Activated T-helper 2 cell treated with anti-CD3 and anti-CD28 coated beads, Interferon-gamma antibody, Interleukin-2, Interleukin-4, amounts not matched to agents 10 μg/mL and 5 μg/mL and 100 μg/mL, durations not matched to agents 14 hours and 24 hours and 36 hours (primary cell): Measurements from ENCODE around the gene DRICH1. TPM values are rescaled to one million over a fixed set of nuclear protein-coding genes. Genes with fewer than 3 reads are reported as not detected.
"Not testable (repeated sequence)": the region's sequence is repeated elsewhere in the genome, so short reads cannot be mapped to it uniquely, and the experiment has no call there.

ENCODE experiments used
- DNase-seq: peaks from one replicate; pipeline ENCODE4 v3.0.0; 2021; ENCODE audit warnings: low spot score
- H3K27ac Mint-ChIP-seq: one replicate; pipeline ENCODE4 v1.8.0; 2021; ENCODE audit warnings: mixed read lengths
- H3K27me3 Mint-ChIP-seq: one replicate; pipeline ENCODE4 v1.8.0; 2021; ENCODE audit warnings: low read depth, mixed read lengths
- H3K36me3 Mint-ChIP-seq: one replicate; pipeline ENCODE4 v1.8.0; 2021; ENCODE audit warnings: low read depth, mixed read lengths
- H3K4me1 Mint-ChIP-seq: one replicate; pipeline ENCODE4 v1.8.0; 2021; ENCODE audit warnings: low read depth, mixed read lengths
- H3K4me3 Mint-ChIP-seq: one replicate; pipeline ENCODE4 v1.8.0; 2021; ENCODE audit warnings: low read depth, mild to moderate bottlenecking, moderate library complexity, mixed read lengths
- H3K9me3 Mint-ChIP-seq: one replicate; pipeline ENCODE4 v1.8.0; 2021; ENCODE audit warnings: mixed read lengths
- intact Hi-C: fragments of 100-400 bp; cut with micrococcal nuclease; formaldehyde crosslinking; loops from one replicate; pipeline ENCODE4 v1.15.1; 2023
- total RNA-seq: library from RNA; stranded (reverse); gene quantifications from 2 replicates; pipeline ENCODE4 v1.2.3, GENCODE V29; 2022

Gene DRICH1
- total RNA-seq, 1 donor from 2014 or later = 0.50 TPM

GRCh38 chr22:23579280-23579679, 52.8 kb downstream of the DRICH1 start:
- Mint-ChIP-seq H3K27ac (no peak overlapping the region), H3K36me3 (no peaks in the 10 kb centered on the region), H3K27me3 (peaks cover 5% of the 10 kb centered on the region), H3K4me3 (no peak overlapping the region), H3K9me3 (no peaks in the 10 kb centered on the region), H3K4me1 (peaks cover 15% of the 10 kb centered on the region)
- no peak for DNase-seq
- intact Hi-C loops = no loop called here

GRCh38 chr22:23578306-23578705, 53.8 kb downstream of the DRICH1 start:
- intact Hi-C loops = no loop called here
- H3K4me1 Mint-ChIP-seq = peaks cover 15% of the 10 kb centered on the region
- no peak for DNase-seq
- H3K36me3 Mint-ChIP-seq = no peaks in the 10 kb centered on the region
- H3K4me3 Mint-ChIP-seq = no peak overlapping the region
- no peak overlapping the region for H3K27ac Mint-ChIP-seq
- H3K27me3 Mint-ChIP-seq = peaks cover 4% of the 10 kb centered on the region
- H3K9me3 Mint-ChIP-seq = no peaks in the 10 kb centered on the region

GRCh38 chr22:23576681-23577080, 55.4 kb downstream of the DRICH1 start:
- intact Hi-C loops = no loop called here

GRCh38 chr22:23575601-23576000, 56.5 kb downstream of the DRICH1 start:
- peaks cover 4% of the 10 kb centered on the region for H3K4me1 Mint-ChIP-seq
- H3K27ac Mint-ChIP-seq = no peak overlapping the region
- DNase-seq = no peak
- peaks cover 4% of the 10 kb centered on the region for H3K27me3 Mint-ChIP-seq
- no peak overlapping the region for H3K4me3 Mint-ChIP-seq
- no peaks in the 10 kb centered on the region for H3K36me3 Mint-ChIP-seq
- intact Hi-C loops = no loop called here
- H3K9me3 Mint-ChIP-seq = no peaks in the 10 kb centered on the region

More at GRCh38 chr22:23576681-23577080, 55.4 kb downstream of the DRICH1 start:
- Mint-ChIP-seq H3K27ac (no peak overlapping the region), H3K9me3 (no peaks in the 10 kb centered on the region), H3K36me3 (no peaks in the 10 kb centered on the region), H3K27me3 (peaks cover 4% of the 10 kb centered on the region), H3K4me1 (peaks cover 13% of the 10 kb centered on the region), H3K4me3 (no peak overlapping the region)
- no peak for DNase-seq

- intact Hi-C loops = no loop called here
- Mint-ChIP-seq H3K27ac (no peak overlapping the region), H3K4me3 (no peak overlapping the region), H3K36me3 (no peaks in the 10 kb centered on the region), H3K27me3 (peaks cover 4% of the 10 kb centered on the region), H3K4me1 (peaks cover 3% of the 10 kb centered on the region), H3K9me3 (no peaks in the 10 kb centered on the region)
- DNase-seq = no peak
These were observed 57.2 kb downstream of the DRICH1 start for GRCh38 chr22:23574877-23575276.

GRCh38 chr22:23574371-23574811, 57.7 kb downstream of the DRICH1 start:
- Mint-ChIP-seq H3K27ac (no peak overlapping the region), H3K27me3 (peaks cover 4% of the 10 kb centered on the region)

GRCh38 chr22:23573701-23574235, 58.4 kb downstream of the DRICH1 start:
- H3K27ac Mint-ChIP-seq, DNase-seq, H3K36me3 Mint-ChIP-seq, H3K4me1 Mint-ChIP-seq, intact Hi-C loops, H3K4me3 Mint-ChIP-seq, H3K9me3 Mint-ChIP-seq, H3K27me3 Mint-ChIP-seq: not testable (repeated sequence)

More at GRCh38 chr22:23574371-23574811, 57.7 kb downstream of the DRICH1 start:
- Mint-ChIP-seq H3K4me1 (peaks cover 3% of the 10 kb centered on the region), H3K36me3 (no peaks in the 10 kb centered on the region), H3K9me3 (no peaks in the 10 kb centered on the region), H3K4me3 (no peak overlapping the region)
- no peak for DNase-seq
- intact Hi-C loops = no loop called here

GRCh38 chr22:23573106-23573505, 59.0 kb downstream of the DRICH1 start:
- not testable (repeated sequence) for H3K36me3 Mint-ChIP-seq

GRCh38 chr22:23571486-23571885, 60.6 kb downstream of the DRICH1 start:
- Mint-ChIP-seq H3K4me1 (no peaks in the 10 kb centered on the region), H3K27me3 (peaks cover 14% of the 10 kb centered on the region), H3K9me3 (no peaks in the 10 kb centered on the region), H3K27ac (no peak overlapping the region), H3K36me3 (no peaks in the 10 kb centered on the region), H3K4me3 (no peak overlapping the region)
- intact Hi-C loops = no loop called here
- no peak for DNase-seq

More at GRCh38 chr22:23573106-23573505, 59.0 kb downstream of the DRICH1 start:
- H3K27ac Mint-ChIP-seq, H3K27me3 Mint-ChIP-seq, H3K4me3 Mint-ChIP-seq, H3K4me1 Mint-ChIP-seq, H3K9me3 Mint-ChIP-seq, intact Hi-C loops, DNase-seq: not testable (repeated sequence)

GRCh38 chr22:23570681-23571080, 61.4 kb downstream of the DRICH1 start:
- peaks cover 2% of the 10 kb centered on the region for H3K4me1 Mint-ChIP-seq
- no peak overlapping the region for H3K27ac Mint-ChIP-seq
- H3K4me3 Mint-ChIP-seq = no peak overlapping the region
- intact Hi-C loops = no loop called here
- peaks cover 2% of the 10 kb centered on the region for H3K36me3 Mint-ChIP-seq
- DNase-seq = no peak
- H3K9me3 Mint-ChIP-seq = no peaks in the 10 kb centered on the region
- H3K27me3 Mint-ChIP-seq = peaks cover 18% of the 10 kb centered on the region

GRCh38 chr22:23569716-23570115, 62.4 kb downstream of the DRICH1 start:
- peaks cover 4% of the 10 kb centered on the region for H3K4me1 Mint-ChIP-seq
- no peak overlapping the region for H3K4me3 Mint-ChIP-seq
- no peak overlapping the region for H3K27ac Mint-ChIP-seq
- no peak for DNase-seq
- peaks cover 25% of the 10 kb centered on the region for H3K27me3 Mint-ChIP-seq
- intact Hi-C loops = no loop called here
- H3K36me3 Mint-ChIP-seq = peaks cover 3% of the 10 kb centered on the region
- H3K9me3 Mint-ChIP-seq = no peaks in the 10 kb centered on the region

- H3K27ac Mint-ChIP-seq = no peak overlapping the region
- DNase-seq = no peak
- no peaks in the 10 kb centered on the region for H3K9me3 Mint-ChIP-seq
- H3K4me1 Mint-ChIP-seq = peaks cover 4% of the 10 kb centered on the region
- H3K27me3 Mint-ChIP-seq = peaks cover 29% of the 10 kb centered on the region
- H3K36me3 Mint-ChIP-seq = peaks cover 3% of the 10 kb centered on the region
- intact Hi-C loops = no loop called here
- H3K4me3 Mint-ChIP-seq = no peak overlapping the region
These were observed 62.8 kb downstream of the DRICH1 start for GRCh38 chr22:23569291-23569690.

- H3K4me3 Mint-ChIP-seq = peak overlapping the region; percentile 33
- intact Hi-C loops = no loop called here
- peaks cover 30% of the 10 kb centered on the region for H3K27me3 Mint-ChIP-seq
- H3K36me3 Mint-ChIP-seq = peaks cover 3% of the 10 kb centered on the region
- no peaks in the 10 kb centered on the region for H3K9me3 Mint-ChIP-seq
- peaks cover 4% of the 10 kb centered on the region for H3K4me1 Mint-ChIP-seq
- H3K27ac Mint-ChIP-seq = no peak overlapping the region
- no peak for DNase-seq
These were observed 65.2 kb downstream of the DRICH1 start for GRCh38 chr22:23566705-23567475.
